Lung (tissue), 12 donors: ENCODE measurements around the gene CES4A. TPM values are rescaled to one million over a fixed set of nuclear protein-coding genes. Genes with fewer than 3 reads are reported as not detected.

Experiments
- ATAC-seq: fragments of 200-7000 bp; cut with Tn5 transposase; one replicate; pipeline ENCODE4 v1.9.1; 2020; ENCODE audit warnings: moderate number of reproducible peaks; ENCODE audit not compliant: insufficient read depth, low FRiP score
- DNase-seq, 3 donors: peaks; one replicate each; pipeline ENCODE4 v3.0.0-alpha.2; 2013 to 2017
- H3K27ac ChIP-seq, 2 donors: one replicate each; pipeline ENCODE4 v1.5.1; 2013; ENCODE audit warnings: mild to moderate bottlenecking in 2 of 2, moderate library complexity in 2 of 2, control low read depth in 1 of 2, inconsistent platforms in 1 of 2, low read depth in 1 of 2, low read length in 1 of 2
- H3K27me3 ChIP-seq, 3 donors: one replicate each; pipeline ENCODE4 v1.5.1; 2013; ENCODE audit warnings: low read length in 2 of 3; ENCODE audit not compliant: control insufficient read depth in 3 of 3, insufficient read depth in 3 of 3
- H3K36me3 ChIP-seq, 4 donors: one replicate each; pipeline ENCODE4 v1.5.1; 2013; ENCODE audit warnings: low read length in 4 of 4, mild to moderate bottlenecking in 1 of 4, moderate library complexity in 1 of 4; ENCODE audit not compliant: control insufficient read depth in 4 of 4, insufficient read depth in 4 of 4
- H3K4me1 ChIP-seq, 5 donors: one replicate each; pipeline ENCODE4 v1.5.1; 2013; ENCODE audit warnings: low read length in 5 of 5, mild to moderate bottlenecking in 2 of 5, moderate library complexity in 1 of 5; ENCODE audit not compliant: control insufficient read depth in 5 of 5, insufficient read depth in 5 of 5
- H3K4me3 ChIP-seq: one replicate; pipeline ENCODE4 v1.5.1; 2013; ENCODE audit warnings: mild to moderate bottlenecking, control low read depth, moderate library complexity
- H3K9ac ChIP-seq, 2 donors: one replicate each; pipeline ENCODE4 v1.5.1; 2013; ENCODE audit warnings: low read length in 2 of 2, control low read depth in 1 of 2; ENCODE audit not compliant: insufficient read depth in 1 of 2
- H3K9me3 ChIP-seq, 4 donors: one replicate each; pipeline ENCODE4 v1.5.1; 2013; ENCODE audit warnings: low read length in 3 of 4, mild to moderate bottlenecking in 1 of 4, moderate library complexity in 1 of 4; ENCODE audit not compliant: control insufficient read depth in 4 of 4, insufficient read depth in 3 of 4
- CTCF ChIP-seq: IDR thresholded peaks from 2 replicates; pipeline ENCODE4 v1.5.1; 2012; ENCODE audit warnings: mild to moderate bottlenecking; ENCODE audit errors: control extremely low read depth, extremely low read depth
- WGBS, 2 donors: extraction: QIAGEN DNeasy Blood & Tissue Kit; methylation state at CpG; one replicate each; pipeline ENCODE4 v1.1.7; 2013; 5-methylcytosine and 5-hydroxymethylcytosine counted together
- polyA plus RNA-seq, 2 donors: library from polyadenylated mRNA; stranded (reverse); fragments of 200-250 nt; gene quantifications; one replicate each; pipeline ENCODE4 v1.2.1, GENCODE V29; 2013
- total RNA-seq, 2 donors: library from RNA; depleted of rRNA in 1 of 2; stranded (reverse); fragments of >200 nt in 1 of 2; gene quantifications; one replicate each; pipeline ENCODE4 v1.2.1, GENCODE V29; 2014 to 2021
- donor health status: control.
- donor health status: control.
- donor health status: Bipolar disorder and iron deficiency.
- donor health status: healthy.
- donor health status: DM: yes; HTN: yes; CAD: no.

The CES4A gene
- total and polyA plus RNA-seq, 4 donors = 8.0 to 29.8 (median 13.6) TPM

GRCh38 chr16:67001726-67002125 lies 13.3 kb downstream of the CES4A start:
- Histone ChIP-seq H3K36me3 (peaks cover 0 to 4% (median 0%) of the 10 kb centered on the region in 4 donors), H3K27ac (no peak overlapping the region), H3K9me3 (no peaks in the 10 kb centered on the region), H3K9ac (no peak overlapping the region), H3K4me3 (no peak overlapping the region), H3K4me1 (peaks cover 0 to 11% (median 5%) of the 10 kb centered on the region in 5 donors), H3K27me3 (peaks cover 0 to 3% (median 0%) of the 10 kb centered on the region in 3 donors)
- WGBS, 2 donors = 84 to 85% methylated on average over 3 of the region's 3 CpGs
- TF ChIP-seq CTCF = no peak
- DNase-seq = no peak
- ATAC-seq = no peak

- DNase-seq = no peak
Measured at GRCh38 chr16:67006930-67007658, 18.7 kb downstream of the CES4A start.

GRCh38 chr16:67009158-67009557 lies 20.8 kb downstream of the CES4A start:
- ATAC-seq (no peak), DNase-seq (no peak)
- no peaks in the 10 kb centered on the region for H3K9me3 ChIP-seq
- H3K4me1 ChIP-seq = peaks cover 0 to 9% (median 3%) of the 10 kb centered on the region in 5 donors
- no peak for TF ChIP-seq CTCF
- no peak overlapping the region for H3K27ac ChIP-seq
- no peak overlapping the region for H3K4me3 ChIP-seq
- H3K9ac ChIP-seq = no peak overlapping the region
- H3K27me3 ChIP-seq = no peaks in the 10 kb centered on the region
- WGBS, 2 donors = 77 to 82% methylated on average over 1 of the region's 1 CpG
- H3K36me3 ChIP-seq = peaks cover 0 to 1% (median 0%) of the 10 kb centered on the region in 4 donors

More at GRCh38 chr16:67006930-67007658, 18.7 kb downstream of the CES4A start:
- TF ChIP-seq CTCF = no peak
- Histone ChIP-seq H3K36me3 (peaks cover 0 to 4% (median 0%) of the 10 kb centered on the region in 4 donors), H3K9ac (no peak overlapping the region), H3K4me3 (no peak overlapping the region), H3K9me3 (no peaks in the 10 kb centered on the region), H3K27me3 (no peaks in the 10 kb centered on the region), H3K27ac (no peak overlapping the region), H3K4me1 (no peaks in the 10 kb centered on the region)
- no peak for ATAC-seq
- 81 to 85% methylated on average over 12 of the region's 12 CpGs for WGBS, 2 donors

GRCh38 chr16:67011274-67011673 lies 22.9 kb downstream of the CES4A start:
- ATAC-seq (no peak), DNase-seq (no peak)
- Histone ChIP-seq H3K27me3 (no peaks in the 10 kb centered on the region), H3K4me3 (no peak overlapping the region), H3K9ac (no peak overlapping the region), H3K9me3 (no peaks in the 10 kb centered on the region), H3K36me3 (no peaks in the 10 kb centered on the region), H3K27ac (no peak overlapping the region), H3K4me1 (peaks cover 0 to 18% (median 7%) of the 10 kb centered on the region in 5 donors)
- TF ChIP-seq CTCF = no peak
- 97% methylated on average over 2 of the region's 2 CpGs for WGBS, 2 donors
